Stimulated activated naive CD8-positive, alpha-beta T cell treated with anti-CD3 and anti-CD28 coated beads, Interleukin-15, Interleukin-2, amounts not matched to agents 100 ng/mL and 50 ng/mL, for 24 hours (primary cell): ENCODE data around the gene C2orf69.
"Not testable (repeated sequence)": the region's sequence is repeated elsewhere in the genome, so short reads cannot be mapped to it uniquely, and the experiment has no call there.

ENCODE experiments used
- H3K27ac Mint-ChIP-seq: one replicate; pipeline ENCODE4 v1.8.0; 2021; ENCODE audit warnings: mild to moderate bottlenecking, mixed read lengths
- H3K27me3 Mint-ChIP-seq: one replicate; pipeline ENCODE4 v1.8.0; 2021; ENCODE audit warnings: mixed read lengths
- H3K36me3 Mint-ChIP-seq: one replicate; pipeline ENCODE4 v1.8.0; 2021; ENCODE audit warnings: low read depth, mixed read lengths
- H3K4me1 Mint-ChIP-seq: one replicate; pipeline ENCODE4 v1.8.0; 2021; ENCODE audit warnings: low read depth, mixed read lengths
- H3K4me3 Mint-ChIP-seq: one replicate; pipeline ENCODE4 v1.8.0; 2021; ENCODE audit warnings: mild to moderate bottlenecking, mixed read lengths
- H3K9me3 Mint-ChIP-seq: one replicate; pipeline ENCODE4 v1.8.0; 2021; ENCODE audit warnings: mixed read lengths

C2orf69 gene

DNA sequence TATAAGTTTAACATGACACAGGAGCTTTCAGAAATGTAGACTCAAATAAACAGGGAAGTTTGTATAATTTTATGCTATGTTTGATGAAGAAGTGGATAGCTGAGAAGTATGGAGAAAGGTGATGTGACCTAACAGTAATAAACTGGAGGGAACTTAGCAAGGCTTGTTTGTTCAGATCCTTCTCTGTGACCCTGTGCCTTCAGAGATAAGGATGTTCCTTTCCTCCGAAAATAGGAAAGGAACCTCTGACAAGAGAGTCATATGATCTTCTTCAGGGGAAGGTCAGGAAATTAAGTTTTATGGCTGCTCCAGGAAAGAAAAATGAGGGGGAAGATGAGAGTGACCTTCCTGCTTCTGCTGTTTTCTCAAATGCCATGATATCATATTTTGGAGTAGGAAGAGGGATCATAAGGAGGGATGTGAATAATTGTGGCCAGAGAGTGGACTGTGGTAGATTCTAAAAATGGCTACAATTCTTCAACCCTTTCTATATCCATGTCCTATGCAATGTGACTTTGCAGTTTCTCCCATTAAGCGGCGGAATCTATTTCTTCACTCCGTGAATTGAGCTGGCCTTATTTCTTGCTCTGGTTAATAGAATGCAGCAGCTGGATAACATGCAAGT is 8.5 kb upstream of the C2orf69 start:
- no peak overlapping the region for H3K4me3 Mint-ChIP-seq
- H3K36me3 Mint-ChIP-seq: no peaks in the 10 kb centered on the region
- H3K27ac Mint-ChIP-seq: no peak overlapping the region
- H3K9me3 Mint-ChIP-seq: no peaks in the 10 kb centered on the region
- peaks cover 10% of the 10 kb centered on the region for H3K27me3 Mint-ChIP-seq
- H3K4me1 Mint-ChIP-seq: peaks cover 3% of the 10 kb centered on the region

DNA sequence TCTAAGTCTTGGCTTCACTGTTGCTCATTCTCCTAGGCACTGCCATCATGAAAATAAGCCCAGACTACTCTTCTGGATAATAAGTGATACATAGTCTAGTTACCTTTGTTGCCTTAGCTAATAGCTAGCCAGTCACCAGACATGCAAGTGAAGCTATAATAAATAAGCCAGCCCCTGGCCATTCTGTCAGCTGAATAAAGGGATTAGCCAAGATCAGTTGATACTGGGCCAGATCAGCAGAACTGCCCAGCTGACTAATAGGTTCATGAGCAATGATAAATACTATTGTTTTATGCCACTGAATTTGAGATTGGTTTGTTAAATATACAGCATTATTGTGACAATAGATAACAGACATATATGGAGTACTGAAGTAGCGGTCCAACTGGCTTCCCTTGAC is 8.0 kb upstream of the C2orf69 start:
- no peaks in the 10 kb centered on the region for H3K9me3 Mint-ChIP-seq
- peaks cover 3% of the 10 kb centered on the region for H3K4me1 Mint-ChIP-seq
- H3K27me3 Mint-ChIP-seq: peaks cover 10% of the 10 kb centered on the region
- no peak overlapping the region for H3K27ac Mint-ChIP-seq
- no peaks in the 10 kb centered on the region for H3K36me3 Mint-ChIP-seq
- H3K4me3 Mint-ChIP-seq: no peak overlapping the region

DNA sequence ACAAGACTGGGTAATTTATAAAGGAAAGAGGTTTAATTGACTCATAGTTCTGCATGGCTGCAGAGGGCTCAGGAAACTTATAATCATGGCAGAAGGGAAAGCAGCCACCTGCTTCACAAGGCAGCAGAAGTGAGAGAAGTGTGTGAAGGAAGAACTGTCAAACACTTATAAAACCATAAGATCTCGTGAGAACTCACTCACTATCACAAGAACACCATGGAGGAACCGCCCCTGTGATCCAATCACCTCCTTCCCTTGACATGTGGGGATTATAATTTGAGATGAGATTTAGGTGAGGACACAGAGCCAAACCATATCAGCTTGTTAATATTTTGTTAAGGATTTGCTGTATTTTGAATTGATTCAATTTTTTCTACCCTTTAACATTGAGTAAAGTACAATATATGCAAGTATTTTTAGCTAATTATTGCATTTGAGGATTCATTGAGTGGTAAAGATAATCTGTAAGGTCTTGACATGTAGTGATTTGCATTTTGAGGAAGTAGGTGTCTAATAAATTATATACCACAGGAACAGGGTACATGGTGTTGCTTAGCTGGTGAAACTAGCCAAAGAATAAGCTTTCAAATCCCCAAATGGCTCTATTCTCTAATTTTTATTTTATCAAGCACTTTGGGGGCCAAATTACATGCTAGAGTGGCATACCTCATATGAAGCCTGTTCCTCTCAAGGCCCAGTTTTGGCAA is 3.9 kb upstream of the C2orf69 start:
- Mint-ChIP-seq H3K9me3 (no peaks in the 10 kb centered on the region), H3K4me3 (no peak overlapping the region), H3K36me3 (peaks cover 4% of the 10 kb centered on the region), H3K4me1 (peaks cover 18% of the 10 kb centered on the region), H3K27me3 (peaks cover 10% of the 10 kb centered on the region), H3K27ac (no peak overlapping the region)

DNA sequence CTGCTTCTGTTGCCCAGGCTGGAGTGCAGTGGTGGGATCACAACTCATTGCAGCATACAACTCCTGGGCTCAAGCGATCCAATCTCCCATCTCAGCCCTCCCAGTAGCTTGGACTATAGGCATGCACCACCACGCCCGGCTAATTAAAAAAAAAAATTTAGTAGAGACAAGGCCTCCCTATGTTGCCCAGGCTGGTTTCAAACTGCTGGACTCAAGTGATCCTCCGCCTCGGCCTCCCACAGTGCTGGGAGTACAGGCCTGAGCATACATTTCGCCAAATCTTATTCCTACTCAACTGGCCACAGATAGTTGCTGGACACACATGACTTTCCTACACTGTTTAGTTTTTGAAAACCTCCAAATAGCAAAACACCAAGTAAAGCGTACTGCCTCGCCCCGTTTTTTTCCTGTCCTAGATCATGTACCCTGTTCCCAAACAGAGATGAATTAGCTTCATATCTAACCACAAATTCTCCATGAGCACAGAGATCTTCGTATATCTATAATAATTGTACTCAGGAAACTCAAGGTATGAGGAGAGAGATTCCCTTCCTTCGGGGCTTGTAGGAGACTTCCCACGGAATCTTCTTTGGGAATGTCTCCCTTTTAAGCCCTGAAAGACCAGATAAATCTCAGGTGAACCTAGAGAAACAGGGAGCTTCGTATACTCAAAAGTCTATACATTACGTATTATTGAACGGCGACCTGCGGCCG is 598 bp upstream of the C2orf69 start:
- Mint-ChIP-seq H3K4me1 (peaks cover 40% of the 10 kb centered on the region), H3K4me3 (peak overlapping the region; percentile 99), H3K27me3 (peaks cover 6% of the 10 kb centered on the region), H3K27ac (peak overlapping the region; percentile 97), H3K9me3 (no peaks in the 10 kb centered on the region), H3K36me3 (peaks cover 20% of the 10 kb centered on the region)

DNA sequence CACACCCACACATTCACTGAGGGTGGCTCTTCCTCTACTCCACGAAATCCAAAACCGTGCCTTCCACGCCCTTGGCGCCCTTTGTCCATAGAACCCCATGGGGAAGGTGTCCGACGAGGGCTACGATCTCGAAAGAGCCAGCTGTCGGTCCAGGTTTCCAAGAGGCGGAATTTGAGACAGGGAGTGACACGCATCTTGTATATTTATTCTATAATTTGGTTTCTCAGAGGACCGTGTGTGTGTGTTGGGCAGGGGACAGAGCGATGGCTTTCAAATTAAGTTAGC is 726 bp downstream of the C2orf69 start:
- no peaks in the 10 kb centered on the region for H3K27me3 Mint-ChIP-seq
- no peaks in the 10 kb centered on the region for H3K9me3 Mint-ChIP-seq
- peaks cover 33% of the 10 kb centered on the region for H3K36me3 Mint-ChIP-seq
- H3K4me3 Mint-ChIP-seq: peak overlapping the region; percentile 99
- peak overlapping the region; percentile 97 for H3K27ac Mint-ChIP-seq
- peaks cover 40% of the 10 kb centered on the region for H3K4me1 Mint-ChIP-seq

DNA sequence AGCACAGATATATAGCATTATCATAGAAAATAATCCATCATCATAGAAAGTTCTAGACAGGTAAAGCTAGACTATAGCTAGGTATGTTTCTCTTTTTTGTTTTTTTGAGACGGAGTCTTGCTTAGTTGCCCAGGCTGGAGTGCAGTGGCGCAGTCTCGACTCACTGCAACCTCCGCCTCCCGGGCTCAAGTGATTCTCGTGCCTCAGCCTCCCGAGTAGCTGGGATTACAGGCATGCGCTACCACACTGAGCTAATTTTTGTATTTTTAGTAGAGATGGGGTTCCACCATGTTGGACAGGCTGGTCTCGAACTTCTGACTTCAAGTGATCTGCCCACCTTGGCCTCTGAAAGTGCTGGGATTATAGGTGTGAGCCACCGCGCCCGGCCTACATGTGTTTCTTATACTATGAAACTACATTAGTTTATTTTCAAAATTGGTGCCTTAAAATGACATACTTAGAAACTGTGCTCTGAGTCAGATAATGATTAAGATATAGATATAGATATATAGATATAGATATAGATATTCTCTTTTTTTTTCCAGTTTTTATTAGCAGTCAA is 1.5 kb downstream of the C2orf69 start:
- H3K27me3 Mint-ChIP-seq, H3K9me3 Mint-ChIP-seq, H3K27ac Mint-ChIP-seq: not testable (repeated sequence)
- Mint-ChIP-seq H3K4me3 (peak overlapping the region; percentile 99), H3K36me3 (peaks cover 41% of the 10 kb centered on the region), H3K4me1 (peaks cover 37% of the 10 kb centered on the region)

DNA sequence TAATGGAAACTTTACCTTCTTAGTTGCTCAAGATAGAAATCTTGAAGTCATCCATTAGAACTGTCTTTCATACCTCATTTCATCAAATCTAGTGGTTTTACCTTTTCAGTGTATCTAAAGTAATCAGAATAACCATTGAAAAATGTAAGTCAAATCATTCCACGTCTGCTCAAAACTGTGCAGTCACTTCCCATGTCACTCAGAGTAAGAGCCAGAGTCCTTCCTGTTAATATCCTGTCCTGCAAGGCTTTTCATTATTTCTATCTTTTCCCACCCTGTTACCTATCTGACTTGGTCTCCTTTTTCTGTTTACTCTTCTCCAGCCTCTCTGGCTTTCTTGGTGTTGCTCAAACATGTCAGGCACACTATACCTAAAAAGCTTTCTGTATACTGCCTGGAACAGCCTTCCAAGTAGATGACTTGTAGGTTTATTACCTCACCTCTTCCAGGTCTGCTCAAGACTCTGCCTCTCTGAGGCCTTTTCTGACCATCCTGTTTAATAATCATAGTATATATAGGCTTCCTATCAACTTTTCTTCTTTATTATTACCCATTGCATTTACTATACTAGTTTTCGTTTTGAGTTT is 3.4 kb downstream of the C2orf69 start:
- Mint-ChIP-seq H3K9me3 (no peaks in the 10 kb centered on the region), H3K4me1 (peaks cover 37% of the 10 kb centered on the region), H3K27me3 (no peaks in the 10 kb centered on the region), H3K4me3 (peak overlapping the region; percentile 44), H3K27ac (no peak overlapping the region), H3K36me3 (peaks cover 54% of the 10 kb centered on the region)

DNA sequence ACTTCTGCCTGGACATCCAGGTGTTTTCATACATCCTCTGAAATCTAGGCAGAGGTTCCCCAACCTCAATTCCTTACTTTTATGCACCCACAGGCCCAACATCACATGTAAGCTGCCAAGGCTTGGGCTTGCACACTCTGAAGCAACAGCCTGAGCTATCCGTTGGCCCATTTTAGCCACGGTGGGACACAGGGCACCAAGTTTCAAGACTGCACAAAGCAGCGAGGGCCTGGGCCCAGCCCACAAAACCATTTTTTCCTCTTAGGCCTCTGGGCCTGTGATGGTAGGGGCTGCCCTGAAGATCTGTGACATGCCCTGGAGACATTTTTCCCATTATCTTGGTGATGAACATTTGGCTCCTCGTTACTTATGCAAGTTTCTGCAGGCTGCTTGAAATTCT is 5.9 kb downstream of the C2orf69 start:
- no peak overlapping the region for H3K27ac Mint-ChIP-seq
- no peaks in the 10 kb centered on the region for H3K27me3 Mint-ChIP-seq
- H3K9me3 Mint-ChIP-seq: no peaks in the 10 kb centered on the region
- H3K4me3 Mint-ChIP-seq: no peak overlapping the region
- peaks cover 27% of the 10 kb centered on the region for H3K4me1 Mint-ChIP-seq
- H3K36me3 Mint-ChIP-seq: peaks cover 62% of the 10 kb centered on the region

DNA sequence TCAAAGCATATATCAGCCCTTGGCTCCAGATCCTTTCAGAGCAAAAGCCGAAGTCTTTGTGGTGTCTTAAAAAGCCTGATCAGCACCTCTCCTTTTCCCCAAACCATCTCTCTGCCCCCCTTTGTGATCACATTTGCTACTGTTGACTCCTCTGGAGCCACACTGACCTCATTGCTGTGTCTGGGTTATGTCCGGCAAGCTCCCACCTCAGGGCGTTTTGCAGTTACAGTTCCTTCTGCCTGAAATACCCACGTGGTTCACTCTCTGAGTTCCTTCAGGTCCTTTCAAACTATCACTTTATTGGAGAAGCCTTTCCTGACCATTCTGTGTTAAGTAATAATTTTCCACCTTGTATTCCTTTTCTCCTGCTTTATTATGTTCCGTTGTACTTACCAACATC is 11.8 kb downstream of the C2orf69 start:
- H3K36me3 Mint-ChIP-seq: peaks cover 55% of the 10 kb centered on the region
- no peaks in the 10 kb centered on the region for H3K27me3 Mint-ChIP-seq
- H3K4me3 Mint-ChIP-seq: no peak overlapping the region
- H3K9me3 Mint-ChIP-seq: no peaks in the 10 kb centered on the region
- no peak overlapping the region for H3K27ac Mint-ChIP-seq
- peaks cover 22% of the 10 kb centered on the region for H3K4me1 Mint-ChIP-seq

DNA sequence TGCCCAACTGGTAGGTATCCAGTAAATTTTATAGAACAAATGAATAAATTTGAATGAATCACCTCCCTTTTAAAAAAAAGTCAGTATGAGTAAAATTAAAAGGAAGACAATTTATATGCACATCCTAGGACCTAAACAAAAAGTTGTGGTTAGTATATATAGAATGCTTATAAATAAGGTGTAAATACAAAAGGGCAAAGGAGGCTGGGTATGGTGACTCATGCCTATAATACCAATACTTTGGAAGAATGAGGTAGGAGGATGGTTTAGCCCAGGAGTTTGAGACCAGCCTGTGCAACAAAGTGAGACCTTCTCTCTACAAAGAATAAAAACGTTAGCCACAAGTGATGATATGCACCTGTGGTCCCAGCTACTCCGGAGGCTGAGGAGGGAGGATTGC is 12.8 kb downstream of the C2orf69 start:
- Mint-ChIP-seq H3K27me3 (no peaks in the 10 kb centered on the region), H3K27ac (no peak overlapping the region), H3K4me1 (peaks cover 22% of the 10 kb centered on the region), H3K9me3 (no peaks in the 10 kb centered on the region), H3K36me3 (peaks cover 58% of the 10 kb centered on the region), H3K4me3 (no peak overlapping the region)

DNA sequence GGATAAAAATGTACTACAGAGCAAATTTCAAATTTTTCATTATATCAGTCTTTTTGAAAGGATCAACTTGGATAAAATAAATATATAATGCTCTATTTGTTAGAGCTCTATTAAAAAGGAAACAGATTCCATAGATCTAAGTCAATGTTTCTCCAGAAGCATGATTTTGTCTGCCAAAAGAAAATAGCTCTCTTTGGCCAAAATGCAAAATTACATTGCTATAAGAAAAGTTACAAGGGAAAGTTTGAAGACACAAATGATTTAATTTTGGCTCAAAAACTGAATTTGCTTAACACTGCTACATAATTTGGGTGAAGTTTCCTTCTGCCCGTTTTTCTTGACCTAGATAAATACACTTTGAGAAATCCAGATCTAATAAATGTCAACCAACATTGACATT is 15.7 kb downstream of the C2orf69 start:
- H3K27me3 Mint-ChIP-seq: no peaks in the 10 kb centered on the region
- H3K4me3 Mint-ChIP-seq: no peak overlapping the region
- no peaks in the 10 kb centered on the region for H3K9me3 Mint-ChIP-seq
- peaks cover 60% of the 10 kb centered on the region for H3K36me3 Mint-ChIP-seq
- H3K27ac Mint-ChIP-seq: no peak overlapping the region
- peaks cover 19% of the 10 kb centered on the region for H3K4me1 Mint-ChIP-seq

DNA sequence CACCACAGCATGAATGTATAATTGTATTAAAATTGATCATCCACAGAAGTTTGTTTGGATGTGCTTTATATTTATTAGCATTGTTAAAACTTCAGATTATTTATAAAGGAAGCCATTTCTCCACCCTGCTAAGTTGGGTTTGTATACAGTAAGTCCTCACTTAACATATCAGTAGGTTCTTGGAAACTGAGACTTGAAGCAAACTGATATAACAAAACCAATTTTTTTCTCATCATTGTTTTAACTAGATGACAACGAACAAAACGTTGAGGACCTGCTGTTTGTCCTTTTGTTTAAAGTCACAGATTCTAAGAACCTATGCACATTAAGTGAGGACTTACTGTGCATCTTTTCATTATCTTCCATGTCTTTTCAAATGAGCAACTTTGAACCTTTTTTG is 17.1 kb downstream of the C2orf69 start:
- H3K36me3 Mint-ChIP-seq: peaks cover 64% of the 10 kb centered on the region
- H3K27me3 Mint-ChIP-seq: no peaks in the 10 kb centered on the region
- no peak overlapping the region for H3K27ac Mint-ChIP-seq
- no peak overlapping the region for H3K4me3 Mint-ChIP-seq
- no peaks in the 10 kb centered on the region for H3K9me3 Mint-ChIP-seq
- peaks cover 10% of the 10 kb centered on the region for H3K4me1 Mint-ChIP-seq

DNA sequence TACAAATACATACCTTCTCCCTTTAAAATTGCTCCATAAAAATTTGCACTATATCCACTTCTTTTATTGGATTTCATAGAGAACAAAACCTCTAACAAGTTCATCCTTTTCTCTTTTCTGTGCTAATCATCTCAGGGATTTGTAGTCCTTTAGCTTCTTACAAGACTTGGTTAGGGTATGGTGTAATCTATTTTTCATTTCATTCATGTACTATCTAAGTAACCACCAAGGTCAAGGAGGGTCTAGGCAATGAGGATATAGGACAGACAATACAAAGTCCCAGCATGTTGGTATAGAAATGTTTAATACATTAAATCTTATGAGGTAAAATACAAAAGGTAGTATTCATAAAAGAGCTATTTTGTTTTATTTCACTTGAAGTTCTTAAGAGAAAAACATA is 17.5 kb downstream of the C2orf69 start:
- Mint-ChIP-seq H3K4me1 (peaks cover 8% of the 10 kb centered on the region), H3K36me3 (peaks cover 64% of the 10 kb centered on the region)

DNA sequence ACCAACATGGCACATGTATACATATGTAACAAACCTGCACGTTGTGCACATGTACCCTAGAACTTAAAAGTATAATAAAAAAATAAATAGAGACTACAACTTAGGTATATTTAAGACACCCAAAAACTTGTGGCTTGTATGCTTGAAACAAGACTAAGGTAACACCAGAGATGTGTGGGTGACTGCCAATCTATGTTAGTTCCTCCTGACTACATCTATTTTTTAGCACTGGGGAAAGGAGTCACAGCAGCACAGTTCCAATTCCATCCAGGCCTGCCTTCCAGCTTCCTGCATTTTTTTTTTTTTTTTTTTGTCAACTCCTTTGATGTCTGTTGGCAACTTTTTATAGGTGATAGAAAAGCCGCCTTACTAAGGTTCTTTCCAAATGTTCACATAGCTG is 18.2 kb downstream of the C2orf69 start:
- peaks cover 58% of the 10 kb centered on the region for H3K36me3 Mint-ChIP-seq
- peaks cover 2% of the 10 kb centered on the region for H3K4me1 Mint-ChIP-seq
- no peaks in the 10 kb centered on the region for H3K9me3 Mint-ChIP-seq
- H3K4me3 Mint-ChIP-seq: no peak overlapping the region
- H3K27ac Mint-ChIP-seq: peak overlapping the region; percentile 58
- H3K27me3 Mint-ChIP-seq: no peaks in the 10 kb centered on the region

More for the DNA sequence above, 17.5 kb downstream of the C2orf69 start:
- Mint-ChIP-seq H3K27me3 (no peaks in the 10 kb centered on the region), H3K9me3 (no peaks in the 10 kb centered on the region), H3K27ac (no peak overlapping the region), H3K4me3 (no peak overlapping the region)

DNA sequence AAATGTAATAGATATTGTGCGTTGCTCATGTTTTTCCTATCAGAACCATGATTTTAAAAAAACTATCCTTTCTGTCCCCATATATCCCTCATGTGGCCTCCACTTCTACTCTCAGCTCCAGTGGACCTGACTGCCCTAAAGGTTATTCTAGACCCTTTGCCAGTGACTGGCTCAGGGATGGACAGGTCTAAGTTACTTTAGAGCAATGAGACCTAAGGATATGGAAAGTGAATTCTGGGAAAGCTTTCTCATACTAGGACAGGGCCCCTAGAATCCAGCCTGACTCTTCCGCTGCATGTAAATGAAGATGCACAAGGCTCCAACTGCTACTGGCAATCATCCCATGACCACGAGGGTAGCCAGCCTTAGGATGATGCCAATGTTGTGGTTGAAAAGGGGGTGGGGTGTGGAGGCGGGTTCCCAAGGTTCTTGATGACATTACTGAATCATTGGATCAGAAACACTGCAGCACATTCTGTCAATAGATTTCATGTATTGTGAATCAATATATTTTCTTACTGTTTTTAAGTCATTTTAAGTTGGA is 21.3 kb downstream of the C2orf69 start:
- Mint-ChIP-seq H3K4me1 (no peaks in the 10 kb centered on the region), H3K4me3 (no peak overlapping the region), H3K27me3 (no peaks in the 10 kb centered on the region), H3K27ac (no peak overlapping the region), H3K9me3 (no peaks in the 10 kb centered on the region), H3K36me3 (peaks cover 57% of the 10 kb centered on the region)
